Measurements from ENCODE around the gene TYSND1. TPM values are rescaled to one million over a fixed set of nuclear protein-coding genes. Genes with fewer than 3 reads are reported as not detected.

The TYSND1 gene
- total and polyA plus RNA-seq, 8 donors, result 1.2 to 79.4 (median 5.1) TPM

DNA sequence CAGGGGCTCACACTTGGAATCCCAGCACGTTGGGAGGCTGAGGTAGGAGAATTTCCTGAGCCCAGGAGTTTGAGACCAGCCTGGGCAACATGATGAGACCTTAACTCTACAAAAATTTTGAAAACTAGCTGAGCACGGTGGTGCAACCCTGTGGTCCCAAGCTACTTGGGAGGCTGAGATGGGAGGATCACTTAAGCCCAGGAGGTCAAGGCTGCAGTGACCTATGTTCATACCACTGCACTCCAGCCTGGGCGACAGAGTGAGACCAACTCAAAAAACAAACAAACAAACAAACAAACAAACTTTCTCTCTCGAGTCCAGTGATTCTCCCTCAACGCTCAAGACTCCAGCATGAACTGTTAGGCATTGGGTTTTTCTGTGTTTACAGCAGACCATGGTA is 2.0 kb upstream of the TYSND1 start:
- no peak for DNase-seq
- Histone ChIP-seq H3K4me1 (peaks cover 17 to 32% (median 26%) of the 10 kb centered on the region in 4 donors), H3K27ac (no peak overlapping the region), H3K27me3 (no peaks in the 10 kb centered on the region), H3K36me3 (peaks cover 35 to 55% (median 51%) of the 10 kb centered on the region in 4 donors), H3K9me3 (no peaks in the 10 kb centered on the region), H3K4me3 (no peak overlapping the region)
- TF ChIP-seq POLR2A (IDR thresholded peaks at IDR 0.05) (no peak), EP300 (IDR thresholded peaks at IDR 0.05) (no peak), POLR2AphosphoS5 (IDR thresholded peaks at IDR 0.05) (no peak)
- TF ChIP-seq, protein P1, sequence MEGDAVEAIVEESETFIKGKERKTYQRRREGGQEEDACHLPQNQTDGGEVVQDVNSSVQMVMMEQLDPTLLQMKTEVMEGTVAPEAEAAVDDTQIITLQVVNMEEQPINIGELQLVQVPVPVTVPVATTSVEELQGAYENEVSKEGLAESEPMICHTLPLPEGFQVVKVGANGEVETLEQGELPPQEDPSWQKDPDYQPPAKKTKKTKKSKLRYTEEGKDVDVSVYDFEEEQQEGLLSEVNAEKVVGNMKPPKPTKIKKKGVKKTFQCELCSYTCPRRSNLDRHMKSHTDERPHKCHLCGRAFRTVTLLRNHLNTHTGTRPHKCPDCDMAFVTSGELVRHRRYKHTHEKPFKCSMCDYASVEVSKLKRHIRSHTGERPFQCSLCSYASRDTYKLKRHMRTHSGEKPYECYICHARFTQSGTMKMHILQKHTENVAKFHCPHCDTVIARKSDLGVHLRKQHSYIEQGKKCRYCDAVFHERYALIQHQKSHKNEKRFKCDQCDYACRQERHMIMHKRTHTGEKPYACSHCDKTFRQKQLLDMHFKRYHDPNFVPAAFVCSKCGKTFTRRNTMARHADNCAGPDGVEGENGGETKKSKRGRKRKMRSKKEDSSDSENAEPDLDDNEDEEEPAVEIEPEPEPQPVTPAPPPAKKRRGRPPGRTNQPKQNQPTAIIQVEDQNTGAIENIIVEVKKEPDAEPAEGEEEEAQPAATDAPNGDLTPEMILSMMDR (IDR thresholded peaks at IDR 0.05), result no peak
- intact Hi-C loops (cut with DNase I; ENCODE audit: low total_unique reads), result no loop called here
- WGBS, 5 donors, result 86 to 91% (median 87%) methylated on average over 5 of the region's 5 CpGs

DNA sequence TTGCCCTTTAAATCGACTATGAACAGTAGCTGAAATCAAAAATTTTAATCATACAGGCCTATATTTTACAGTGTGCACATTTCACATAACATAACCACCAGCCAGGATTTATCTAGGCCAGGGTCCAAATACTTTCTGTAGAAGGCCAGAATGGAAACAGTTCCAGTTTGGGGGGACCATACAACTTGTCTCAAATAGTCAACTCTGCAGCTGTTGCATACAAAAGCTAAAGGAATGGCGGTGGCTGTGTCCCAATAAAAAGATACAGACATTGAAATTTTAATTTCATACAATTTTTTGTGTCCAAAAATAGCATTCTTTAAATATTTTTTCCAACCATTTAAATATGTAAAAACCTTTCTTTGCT is 742 bp upstream of the TYSND1 start:
- TF ChIP-seq EP300 (IDR thresholded peaks at IDR 0.05) (no peak), POLR2AphosphoS5 (IDR thresholded peaks at IDR 0.05) (no peak), POLR2A (IDR thresholded peaks at IDR 0.05) (no peak)
- TF ChIP-seq, protein P1 (IDR thresholded peaks at IDR 0.05), result no peak
- peaks cover 17 to 34% (median 28%) of the 10 kb centered on the region in 4 donors for H3K4me1 ChIP-seq
- no peaks in the 10 kb centered on the region for H3K27me3 ChIP-seq
- no peak for DNase-seq
- peak overlapping the region in 3 of 4 donors; percentile 57 to 88 (median 84) for H3K4me3 ChIP-seq
- H3K36me3 ChIP-seq, result peaks cover 22 to 46% (median 38%) of the 10 kb centered on the region in 4 donors
- peak overlapping the region in 4 of 5 donors; percentile 84 to 95 (median 90) for H3K27ac ChIP-seq
- 21 to 33% (median 23%) methylated on average over 2 of the region's 2 CpGs for WGBS, 5 donors
- intact Hi-C loops (cut with DNase I; ENCODE audit: low total_unique reads), result no loop called here
- H3K9me3 ChIP-seq, result no peaks in the 10 kb centered on the region

DNA sequence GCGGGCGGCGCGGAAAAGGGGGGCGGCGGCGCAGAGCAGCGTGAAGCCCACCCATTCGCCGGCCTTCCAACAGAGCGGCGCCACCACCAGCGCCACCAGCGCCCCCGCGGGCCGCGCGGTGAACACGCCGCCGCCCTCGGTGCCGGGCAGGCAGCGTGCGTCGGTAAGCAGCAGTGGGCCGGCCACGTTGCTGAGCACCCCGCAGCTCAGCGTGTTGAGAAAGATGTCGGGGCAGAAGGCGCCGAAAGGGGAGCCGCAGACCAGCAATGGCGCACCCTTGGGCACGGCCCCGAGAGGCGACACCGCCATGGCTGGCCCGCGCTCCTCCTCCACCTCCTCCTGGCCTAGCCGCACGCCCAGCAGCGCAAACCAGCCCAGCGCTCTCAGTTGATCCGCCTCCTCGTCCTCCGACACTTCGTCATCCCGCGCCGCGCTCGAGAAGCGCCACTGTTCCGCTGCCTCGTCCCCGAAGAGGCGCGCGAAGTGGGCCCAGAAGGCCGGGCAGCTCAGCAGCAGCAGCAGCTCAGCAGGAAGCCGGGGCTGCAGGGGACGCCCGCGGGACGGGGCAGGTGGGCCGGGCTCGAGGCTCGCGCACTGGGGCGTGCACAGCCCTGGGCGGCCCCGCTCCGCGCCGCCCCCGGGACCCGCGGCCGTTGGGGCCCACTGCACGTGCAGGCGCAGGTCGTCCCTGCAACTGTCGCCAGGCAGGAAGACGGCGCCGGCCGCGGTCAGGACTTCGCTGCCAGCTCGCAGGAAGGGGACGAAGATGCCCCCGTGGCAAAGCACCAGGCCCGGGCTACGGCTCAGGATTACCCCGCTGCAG is 623 bp downstream of the TYSND1 start:
- Histone ChIP-seq H3K4me3 (peak overlapping the region; percentile 57 to 88 (median 76)), H3K36me3 (peaks cover 10 to 32% (median 24%) of the 10 kb centered on the region in 4 donors), H3K4me1 (peaks cover 17 to 34% (median 28%) of the 10 kb centered on the region in 4 donors), H3K27me3 (no peaks in the 10 kb centered on the region), H3K27ac (peak overlapping the region; percentile 84 to 95 (median 91)), H3K9me3 (no peaks in the 10 kb centered on the region)
- WGBS, 5 donors, result 0 to 2% (median 0%) methylated on average over 20 to 98 of the region's 98 CpGs
- TF ChIP-seq POLR2AphosphoS5 (IDR thresholded peaks at IDR 0.05), result peak in 2 of 3 donors; percentile 48 to 52
- TF ChIP-seq, protein P1 (IDR thresholded peaks at IDR 0.05), result peak in 4 of 7 experiments; percentile 39 to 63 (median 55)
- TF ChIP-seq POLR2A (IDR thresholded peaks at IDR 0.05), result no peak
- no peak for TF ChIP-seq EP300 (IDR thresholded peaks at IDR 0.05)
- peak; percentile 67 to 91 for DNase-seq
- intact Hi-C loops (cut with DNase I; ENCODE audit: low total_unique reads), result loop anchor here (2.0 kb wide), 1 partner anchor 29 kb away; no protein-coding TSS in a partner anchor

DNA sequence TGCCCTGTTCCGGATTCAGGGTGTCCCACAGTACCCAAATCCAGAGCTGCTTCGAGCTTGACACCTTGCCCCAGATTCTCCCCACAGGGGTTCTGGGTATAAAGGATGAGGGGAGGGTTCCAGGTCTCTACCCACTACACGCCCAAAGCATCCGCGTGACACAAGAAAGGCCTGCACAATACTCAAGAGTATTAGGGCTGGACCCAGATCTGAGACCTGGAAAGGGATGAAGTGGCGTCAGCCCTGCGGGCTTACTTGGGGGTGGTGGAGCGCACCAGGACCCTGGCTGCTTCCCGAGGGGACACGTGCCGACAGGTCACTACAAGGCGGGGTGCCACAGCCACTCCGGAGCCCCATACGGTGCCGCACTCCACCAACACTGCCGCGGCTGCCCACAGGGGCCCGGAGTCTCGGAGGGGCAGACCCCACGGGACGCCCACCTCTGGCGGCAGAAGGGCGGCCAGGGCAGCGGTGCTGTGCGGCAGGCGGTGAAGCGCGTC is 1.3 kb downstream of the TYSND1 start:
- 8 to 80% (median 8%) methylated on average over 1 to 28 of the region's 28 CpGs for WGBS, 5 donors
- DNase-seq, result no peak

More for the DNA sequence above, 1.3 kb downstream of the TYSND1 start:
- Histone ChIP-seq H3K27ac (peak overlapping the region; percentile 84 to 95 (median 91)), H3K36me3 (peaks cover 4 to 28% (median 18%) of the 10 kb centered on the region in 4 donors), H3K27me3 (no peaks in the 10 kb centered on the region), H3K9me3 (no peaks in the 10 kb centered on the region), H3K4me1 (peaks cover 17 to 34% (median 28%) of the 10 kb centered on the region in 4 donors), H3K4me3 (peak overlapping the region; percentile 57 to 88 (median 76))
- intact Hi-C loops (cut with DNase I; ENCODE audit: low total_unique reads), result loop anchor here (2.0 kb wide), 1 partner anchor 28 kb away; no protein-coding TSS in a partner anchor
- TF ChIP-seq EP300 (IDR thresholded peaks at IDR 0.05) (no peak), POLR2AphosphoS5 (IDR thresholded peaks at IDR 0.05) (no peak), POLR2A (IDR thresholded peaks at IDR 0.05) (no peak)
- TF ChIP-seq, protein P1 (IDR thresholded peaks at IDR 0.05), result no peak
